ENCODE measurements around the gene ATG16L2. TPM values are rescaled to one million over a fixed set of nuclear protein-coding genes. Genes with fewer than 3 reads are reported as not detected.

The ATG16L2 gene
- total and polyA plus RNA-seq, 9 of the 15 experiments (the other 6 are each of a cell fraction or from before 2014, with no cell fraction given), result 0.18 to 11.2 (median 6.2) TPM

DNA sequence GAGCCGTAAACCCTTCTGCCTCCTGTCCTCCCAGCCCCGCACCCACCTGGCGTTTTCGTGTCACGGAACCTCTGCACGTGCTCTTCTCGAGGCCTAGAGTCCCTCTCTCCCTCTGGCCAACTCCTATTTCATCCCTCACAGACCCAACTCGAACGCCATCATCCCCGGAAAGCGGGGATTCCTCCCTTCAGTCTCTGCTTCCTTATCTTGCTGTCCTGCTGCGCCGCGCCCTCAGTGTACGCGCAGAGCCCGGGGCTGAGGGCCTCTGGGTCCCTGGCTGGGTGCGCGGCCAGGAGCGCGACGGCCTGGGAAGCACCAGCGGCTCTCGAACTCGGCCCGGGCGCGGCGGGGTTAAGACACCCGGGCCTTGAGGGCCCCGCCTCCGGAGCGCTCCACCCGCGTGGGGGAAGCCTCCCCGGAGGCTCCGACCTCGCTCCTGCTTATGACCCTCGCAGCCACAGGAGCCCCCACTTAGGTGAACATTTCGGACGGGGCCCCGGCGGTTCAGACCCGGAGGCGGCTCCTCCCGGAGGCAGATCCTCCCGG, 398 bp upstream of the ATG16L2 start (continued):
- TF ChIP-seq ZFP30 (CRISPR knock-in tag; IDR thresholded peaks at IDR 0.05; ENCODE audit: borderline replicate concordance) (no peak), TRIM28 (IDR thresholded peaks at IDR 0.05) (no peak), MTA2 (IDR thresholded peaks at IDR 0.05; ENCODE audit: low read depth) (no peak), ZNF561 (CRISPR knock-in tag; conservative IDR thresholded peaks at IDR 0.05) (no peak), SUPT5H (IDR thresholded peaks at IDR 0.05) (peak; percentile 54), SREBF2 (CRISPR knock-in tag; IDR thresholded peaks at IDR 0.05) (no peak), HNRNPUL1 (IDR thresholded peaks at IDR 0.05; ENCODE audit: low read length) (no peak), CHD4 (IDR thresholded peaks at IDR 0.05; ENCODE audit: insufficient read depth, insufficient replicate concordance, low read depth, low read length, poor library complexity, severe bottlenecking) (no peak), ZNF507 (tag; conservative IDR thresholded peaks at IDR 0.05) (no peak), ZNF444 (CRISPR knock-in tag; IDR thresholded peaks at IDR 0.05) (no peak), PHB (CRISPR knock-in tag; IDR thresholded peaks at IDR 0.05) (no peak), ZNF311 (CRISPR knock-in tag; IDR thresholded peaks at IDR 0.05) (no peak), NFIC (IDR thresholded peaks at IDR 0.05) (0 out of 2 replicates have a peak, but pooled peaks have one; percentile 43), SRSF3 (IDR thresholded peaks at IDR 0.05; ENCODE audit: insufficient read depth, low read length) (no peak), L3MBTL2 (IDR thresholded peaks at IDR 0.05) (peak; percentile 97), CBX1 (IDR thresholded peaks at IDR 0.05; ENCODE audit: low read depth) (no peak), RFX5 (IDR thresholded peaks at IDR 0.05; ENCODE audit: low read depth, low read length) (no peak), CHCHD3 (CRISPR knock-in tag; IDR thresholded peaks at IDR 0.05) (no peak)
- TF ChIP-seq, protein P1, sequence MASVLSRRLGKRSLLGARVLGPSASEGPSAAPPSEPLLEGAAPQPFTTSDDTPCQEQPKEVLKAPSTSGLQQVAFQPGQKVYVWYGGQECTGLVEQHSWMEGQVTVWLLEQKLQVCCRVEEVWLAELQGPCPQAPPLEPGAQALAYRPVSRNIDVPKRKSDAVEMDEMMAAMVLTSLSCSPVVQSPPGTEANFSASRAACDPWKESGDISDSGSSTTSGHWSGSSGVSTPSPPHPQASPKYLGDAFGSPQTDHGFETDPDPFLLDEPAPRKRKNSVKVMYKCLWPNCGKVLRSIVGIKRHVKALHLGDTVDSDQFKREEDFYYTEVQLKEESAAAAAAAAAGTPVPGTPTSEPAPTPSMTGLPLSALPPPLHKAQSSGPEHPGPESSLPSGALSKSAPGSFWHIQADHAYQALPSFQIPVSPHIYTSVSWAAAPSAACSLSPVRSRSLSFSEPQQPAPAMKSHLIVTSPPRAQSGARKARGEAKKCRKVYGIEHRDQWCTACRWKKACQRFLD (CRISPR knock-in tag; IDR thresholded peaks at IDR 0.05), result peak; percentile 60
- TF ChIP-seq, protein P2, sequence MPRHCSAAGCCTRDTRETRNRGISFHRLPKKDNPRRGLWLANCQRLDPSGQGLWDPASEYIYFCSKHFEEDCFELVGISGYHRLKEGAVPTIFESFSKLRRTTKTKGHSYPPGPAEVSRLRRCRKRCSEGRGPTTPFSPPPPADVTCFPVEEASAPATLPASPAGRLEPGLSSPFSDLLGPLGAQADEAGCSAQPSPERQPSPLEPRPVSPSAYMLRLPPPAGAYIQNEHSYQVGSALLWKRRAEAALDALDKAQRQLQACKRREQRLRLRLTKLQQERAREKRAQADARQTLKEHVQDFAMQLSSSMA (CRISPR knock-in tag; IDR thresholded peaks at IDR 0.05), result no peak
- TF ChIP-seq, protein P3, sequence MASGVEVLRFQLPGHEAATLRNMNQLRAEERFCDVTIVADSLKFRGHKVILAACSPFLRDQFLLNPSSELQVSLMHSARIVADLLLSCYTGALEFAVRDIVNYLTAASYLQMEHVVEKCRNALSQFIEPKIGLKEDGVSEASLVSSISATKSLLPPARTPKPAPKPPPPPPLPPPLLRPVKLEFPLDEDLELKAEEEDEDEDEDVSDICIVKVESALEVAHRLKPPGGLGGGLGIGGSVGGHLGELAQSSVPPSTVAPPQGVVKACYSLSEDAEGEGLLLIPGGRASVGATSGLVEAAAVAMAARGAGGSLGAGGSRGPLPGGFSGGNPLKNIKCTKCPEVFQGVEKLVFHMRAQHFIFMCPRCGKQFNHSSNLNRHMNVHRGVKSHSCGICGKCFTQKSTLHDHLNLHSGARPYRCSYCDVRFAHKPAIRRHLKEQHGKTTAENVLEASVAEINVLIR (CRISPR knock-in tag; IDR thresholded peaks at IDR 0.05), result no peak
- TF ChIP-seq, protein P4, sequence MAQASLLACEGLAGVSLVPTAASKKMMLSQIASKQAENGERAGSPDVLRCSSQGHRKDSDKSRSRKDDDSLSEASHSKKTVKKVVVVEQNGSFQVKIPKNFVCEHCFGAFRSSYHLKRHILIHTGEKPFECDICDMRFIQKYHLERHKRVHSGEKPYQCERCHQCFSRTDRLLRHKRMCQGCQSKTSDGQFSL (CRISPR knock-in tag; IDR thresholded peaks at IDR 0.05), result no peak
- TF ChIP-seq, protein P4 (tag; IDR thresholded peaks at IDR 0.05), result no peak

All from K562 (cell line).